ENCODE measurements around the gene FHOD3.

DNA sequence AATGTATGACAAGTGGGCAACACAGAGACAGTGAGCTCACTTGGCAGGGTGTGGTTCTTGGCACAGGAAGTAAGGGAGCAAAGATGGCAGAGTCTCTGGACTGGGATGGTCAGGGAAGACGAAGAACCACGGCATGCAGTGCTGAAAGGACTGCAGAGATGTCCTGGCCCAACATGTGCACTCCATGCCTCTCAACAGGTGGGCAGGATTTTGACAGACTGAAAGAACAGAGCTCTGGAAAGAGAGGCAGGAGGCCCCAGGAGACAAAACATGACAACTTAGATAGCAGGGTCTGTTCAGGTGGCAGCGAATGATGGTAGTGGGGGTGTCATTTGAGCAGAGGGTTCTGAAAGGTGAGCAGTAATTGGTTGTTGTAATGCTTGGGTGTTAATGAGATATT lies 180.3 kb downstream of the FHOD3 start:
- TF ChIP-seq CTCF (IDR thresholded peaks at IDR 0.05) (no peak), POLR2AphosphoS5 (IDR thresholded peaks at IDR 0.05; ENCODE audit: low read depth, low read length) (no peak)

Measured in Panc1 (cell line).